Hepatic stellate cell (primary cell): ENCODE measurements around the gene NOM1.

ENCODE experiments used
- DNase-seq: peaks from one replicate; pipeline ENCODE4 v3.0.0; 2011; ENCODE audit warnings: low spot score

The NOM1 gene

GRCh38 chr7:157017603-157018327 is 68.3 kb downstream of the NOM1 start:
- DNase-seq, result no peak

- no peak for DNase-seq
These were observed 69.0 kb downstream of the NOM1 start for GRCh38 chr7:157018328-157018996.

DNA sequence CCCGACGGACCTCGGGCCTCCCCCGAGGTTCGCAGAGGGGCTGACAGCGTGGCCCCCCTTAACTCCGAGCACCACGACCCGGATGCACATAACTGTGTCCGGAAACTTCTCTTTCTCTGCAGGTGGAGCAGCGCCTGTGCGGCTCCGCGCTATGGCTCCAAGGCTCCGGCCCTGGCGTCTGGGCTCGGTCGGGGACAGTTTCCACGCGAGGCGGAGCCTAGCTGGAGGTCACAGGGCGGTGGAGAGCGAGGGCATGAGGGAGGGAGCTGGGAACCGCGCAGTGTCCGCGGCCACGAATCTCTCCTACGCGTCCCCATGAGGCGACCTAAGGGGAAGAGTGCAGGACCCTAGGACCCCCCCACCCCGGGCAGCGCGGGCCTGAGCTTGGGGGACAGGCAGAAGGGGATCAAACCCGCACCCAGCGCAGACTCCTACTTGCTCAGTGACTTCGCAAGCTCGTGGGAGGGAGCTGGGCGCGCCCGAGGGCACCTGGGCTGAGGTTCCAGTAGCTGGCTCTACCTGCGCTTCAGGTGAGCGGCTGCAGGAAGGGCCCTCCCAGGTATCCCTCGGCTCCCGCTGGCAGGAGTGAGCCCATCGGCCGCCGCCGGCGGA is 69.6 kb downstream of the NOM1 start:
- DNase-seq, result no peak

DNA sequence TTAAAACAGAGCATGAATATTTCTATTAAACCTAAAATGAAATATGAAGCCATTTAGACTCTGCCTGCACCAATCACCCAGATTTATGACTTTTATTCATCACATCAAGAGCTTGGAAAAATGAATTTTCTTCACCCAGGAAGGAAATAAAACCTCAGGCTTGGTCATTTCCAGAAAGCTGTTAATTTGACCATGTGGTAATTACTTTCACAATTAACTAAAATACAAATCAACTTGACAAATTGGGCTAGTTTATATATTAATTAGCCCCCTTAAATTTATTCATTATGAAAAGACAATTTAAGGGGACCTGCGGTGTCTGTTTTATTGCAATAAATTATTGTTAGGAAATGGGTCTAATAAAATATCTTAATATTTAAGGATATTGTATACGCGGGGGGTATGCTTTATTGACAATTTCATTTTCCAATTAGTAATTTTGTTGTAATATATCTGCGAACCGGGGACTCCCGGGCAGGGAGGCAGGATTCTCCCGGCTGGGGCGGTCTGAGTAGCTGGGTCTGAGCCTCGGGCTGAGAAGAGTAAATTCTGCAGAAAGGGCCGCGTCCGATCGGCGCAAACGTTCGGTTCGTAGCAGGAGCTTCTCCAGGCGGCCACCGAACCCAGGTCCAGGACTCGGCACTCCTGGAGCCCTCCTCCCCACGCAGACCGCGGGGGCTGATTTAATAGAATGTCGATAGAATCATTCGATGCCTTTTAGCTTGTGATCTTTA is 70.4 kb downstream of the NOM1 start:
- no peak for DNase-seq

- DNase-seq, result no peak
These were observed 71.1 kb downstream of the NOM1 start for GRCh38 chr7:157020514-157021070.

- no peak for DNase-seq
These were observed 71.8 kb downstream of the NOM1 start for GRCh38 chr7:157021071-157021870.

DNA sequence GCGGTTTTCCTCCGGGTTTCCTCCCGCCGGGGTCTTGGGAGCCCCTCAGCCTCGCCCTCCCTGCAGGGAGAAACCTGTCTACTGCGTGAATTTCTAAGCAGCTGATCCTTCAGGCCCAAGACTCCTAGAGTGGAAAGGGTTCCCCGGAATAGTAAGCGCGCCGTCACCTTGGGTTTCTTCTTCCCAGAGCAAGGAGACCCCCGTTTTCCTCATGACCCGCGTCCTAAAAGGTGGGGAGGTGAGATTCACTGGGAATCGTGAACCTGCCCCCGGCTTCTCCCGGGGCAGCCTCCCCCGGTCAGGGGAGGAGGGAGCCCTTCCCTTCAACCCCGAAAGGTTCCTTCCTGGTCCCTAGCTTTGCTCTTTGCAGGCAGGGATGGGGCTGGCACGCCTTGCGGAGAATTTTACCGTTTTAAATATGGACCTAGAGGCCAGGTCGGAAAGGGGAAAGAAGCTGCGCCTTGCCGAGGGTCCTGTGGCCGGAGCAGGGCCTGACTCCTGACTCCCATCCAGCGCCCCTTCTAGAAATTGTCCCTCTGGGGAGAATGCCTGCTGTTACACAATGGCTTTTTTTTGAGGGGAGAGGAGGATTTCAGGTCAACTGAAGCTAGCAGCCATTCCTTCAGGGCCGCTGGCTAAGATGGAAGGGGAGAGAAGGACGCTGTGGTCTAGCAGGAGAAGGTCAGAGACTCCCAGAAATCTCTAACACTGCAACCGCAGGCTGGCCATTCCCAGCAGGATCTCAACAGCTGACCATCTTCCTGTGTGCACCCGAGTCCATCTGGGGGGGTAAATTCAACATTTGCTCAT is 72.6 kb downstream of the NOM1 start:
- DNase-seq, result no peak
